HEK293T (cell line): ENCODE measurements around the gene PRKAR1B.

ENCODE experiments used
- FOXA1 ChIP-seq: fragments of 450-650 bp; IDR thresholded peaks from 2 replicates; pipeline ENCODE4 v1.6.1; 2016; ENCODE audit warnings: mild to moderate bottlenecking
- FOXK2 ChIP-seq: fragments of 450-650 bp; IDR thresholded peaks from 2 replicates; pipeline ENCODE4 v1.6.1; 2016; ENCODE audit warnings: mild to moderate bottlenecking
- L3MBTL2 ChIP-seq: fragments of 450-650 bp; conservative IDR thresholded peaks from 2 replicates; pipeline ENCODE4 v1.6.1; 2016; ENCODE audit warnings: mild to moderate bottlenecking
- SP1 ChIP-seq: fragments of 450-650 bp; IDR thresholded peaks from 2 replicates; pipeline ENCODE4 v1.6.1; 2017
- SUZ12 ChIP-seq: fragments of 450-650 bp; IDR thresholded peaks from 2 replicates; pipeline ENCODE4 v1.6.1; 2016; ENCODE audit warnings: mild to moderate bottlenecking
- ZNF384 ChIP-seq: fragments of 450-650 bp; IDR thresholded peaks from 2 replicates; pipeline ENCODE4 v1.6.1; 2016

- TF ChIP-seq SUZ12 (no peak), SP1 (no peak), FOXK2 (no peak), FOXA1 (no peak), L3MBTL2 (no peak), ZNF384 (no peak)
Observed at GRCh38 chr7:644381-645305, 82.4 kb downstream of the PRKAR1B start.
